Measurements from ENCODE around the gene COBL. TPM values are rescaled to one million over a fixed set of nuclear protein-coding genes. Genes with fewer than 3 reads are reported as not detected.

Gene COBL
- total RNA-seq, 1 experiment from 2014 or later, result not detected

GRCh38 chr7:51306761-51307160 lies 9.8 kb downstream of the COBL start:
- H3K79me2 ChIP-seq (ENCODE audit: low read length), result no peaks in the 10 kb centered on the region

GRCh38 chr7:51304729-51305128 lies 11.9 kb downstream of the COBL start:
- H3K4me2 ChIP-seq (ENCODE audit: low read depth, low read length, poor library complexity, severe bottlenecking), result no peak overlapping the region
- H3K27ac ChIP-seq (ENCODE audit: low read length), result no peak overlapping the region
- H3K4me3 ChIP-seq (ENCODE audit: low read length), result no peak overlapping the region
- no peaks in the 10 kb centered on the region for H4K20me1 ChIP-seq (ENCODE audit: insufficient read depth, low read depth, low read length)
- no peaks in the 10 kb centered on the region for H3K36me3 ChIP-seq (ENCODE audit: insufficient read depth, low read length)
- H3K4me1 ChIP-seq (ENCODE audit: low read length), result no peaks in the 10 kb centered on the region
- H3K9ac ChIP-seq (ENCODE audit: low read length), result no peak overlapping the region
- H3K9me3 ChIP-seq (ENCODE audit: low read length), result no peaks in the 10 kb centered on the region
- H3K9me2 ChIP-seq (replicated peaks; ENCODE audit: insufficient read depth, low read length), result no peaks in the 10 kb centered on the region
- DNase-seq, result no peak
- H3K79me2 ChIP-seq (ENCODE audit: low read length), result no peaks in the 10 kb centered on the region
- H3K27me3 ChIP-seq (ENCODE audit: low read length), result no peaks in the 10 kb centered on the region
- H2AFZ ChIP-seq (ENCODE audit: low read length), result no peak overlapping the region

More at GRCh38 chr7:51306761-51307160, 9.8 kb downstream of the COBL start:
- H3K4me3 ChIP-seq (ENCODE audit: low read length), result no peak overlapping the region
- H3K9me2 ChIP-seq (replicated peaks; ENCODE audit: insufficient read depth, low read length), result no peaks in the 10 kb centered on the region
- H3K36me3 ChIP-seq (ENCODE audit: insufficient read depth, low read length), result no peaks in the 10 kb centered on the region
- no peak for DNase-seq
- H3K9me3 ChIP-seq (ENCODE audit: low read length), result no peaks in the 10 kb centered on the region
- H3K27me3 ChIP-seq (ENCODE audit: low read length), result no peaks in the 10 kb centered on the region
- H2AFZ ChIP-seq (ENCODE audit: low read length), result no peak overlapping the region
- H3K9ac ChIP-seq (ENCODE audit: low read length), result no peak overlapping the region
- H3K4me1 ChIP-seq (ENCODE audit: low read length), result no peaks in the 10 kb centered on the region
- no peak overlapping the region for H3K4me2 ChIP-seq (ENCODE audit: low read depth, low read length, poor library complexity, severe bottlenecking)
- H4K20me1 ChIP-seq (ENCODE audit: insufficient read depth, low read depth, low read length), result no peaks in the 10 kb centered on the region
- no peak overlapping the region for H3K27ac ChIP-seq (ENCODE audit: low read length)

DNA sequence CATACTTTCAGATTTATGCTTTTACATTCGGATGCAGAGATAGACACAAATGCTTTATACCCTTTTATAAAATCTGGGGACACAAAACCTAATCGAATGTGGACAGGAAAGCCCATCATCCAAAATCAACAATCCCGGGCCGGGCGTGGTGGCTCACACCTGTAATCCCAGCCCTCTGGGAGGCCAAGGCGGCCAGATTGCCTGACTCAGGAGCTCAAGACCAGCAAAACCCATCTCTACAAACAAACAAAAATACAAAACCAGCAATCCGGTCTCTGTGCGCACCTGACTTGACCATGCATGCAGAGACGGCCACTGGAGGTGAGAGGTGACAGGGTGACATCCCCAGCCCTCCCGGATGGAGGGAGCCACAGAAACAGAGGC lies 13.5 kb downstream of the COBL start:
- H3K4me2 ChIP-seq (ENCODE audit: low read depth, low read length, poor library complexity, severe bottlenecking), result no peak overlapping the region
- no peaks in the 10 kb centered on the region for H3K9me2 ChIP-seq (replicated peaks; ENCODE audit: insufficient read depth, low read length)
- no peaks in the 10 kb centered on the region for H3K9me3 ChIP-seq (ENCODE audit: low read length)
- no peak for DNase-seq
- H3K9ac ChIP-seq (ENCODE audit: low read length), result no peak overlapping the region
- no peak overlapping the region for H3K4me3 ChIP-seq (ENCODE audit: low read length)
- H3K27ac ChIP-seq (ENCODE audit: low read length), result no peak overlapping the region
- H4K20me1 ChIP-seq (ENCODE audit: insufficient read depth, low read depth, low read length), result no peaks in the 10 kb centered on the region
- H2AFZ ChIP-seq (ENCODE audit: low read length), result no peak overlapping the region
- H3K27me3 ChIP-seq (ENCODE audit: low read length), result no peaks in the 10 kb centered on the region
- no peaks in the 10 kb centered on the region for H3K36me3 ChIP-seq (ENCODE audit: insufficient read depth, low read length)
- H3K79me2 ChIP-seq (ENCODE audit: low read length), result no peaks in the 10 kb centered on the region
- no peaks in the 10 kb centered on the region for H3K4me1 ChIP-seq (ENCODE audit: low read length)

DNA sequence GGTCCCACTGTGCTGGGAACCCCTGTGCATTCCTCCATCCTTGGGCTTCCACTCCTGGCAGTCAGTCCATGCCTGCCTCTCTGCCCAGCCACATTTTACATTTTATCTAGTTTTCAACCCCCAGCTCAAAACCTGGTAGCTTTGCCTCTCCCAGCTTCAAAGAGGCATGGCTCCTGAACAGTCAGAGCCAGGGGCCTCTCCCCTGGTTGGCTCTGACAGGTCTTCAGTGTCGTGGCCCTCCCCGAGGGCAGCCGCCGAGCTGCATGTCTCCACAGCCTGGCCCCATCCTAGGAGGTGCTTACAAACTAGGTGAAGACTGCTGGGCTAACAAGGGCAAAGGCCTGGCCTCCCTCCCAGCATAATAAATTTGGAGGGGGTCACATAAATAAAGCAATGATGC lies 14.8 kb downstream of the COBL start:
- no peaks in the 10 kb centered on the region for H3K27me3 ChIP-seq (ENCODE audit: low read length)
- no peak for DNase-seq
- H3K36me3 ChIP-seq (ENCODE audit: insufficient read depth, low read length), result no peaks in the 10 kb centered on the region
- H3K27ac ChIP-seq (ENCODE audit: low read length), result no peak overlapping the region
- H3K4me2 ChIP-seq (ENCODE audit: low read depth, low read length, poor library complexity, severe bottlenecking), result no peak overlapping the region
- H3K9ac ChIP-seq (ENCODE audit: low read length), result no peak overlapping the region
- H3K9me3 ChIP-seq (ENCODE audit: low read length), result no peaks in the 10 kb centered on the region
- H3K4me1 ChIP-seq (ENCODE audit: low read length), result no peaks in the 10 kb centered on the region
- no peaks in the 10 kb centered on the region for H4K20me1 ChIP-seq (ENCODE audit: insufficient read depth, low read depth, low read length)
- no peaks in the 10 kb centered on the region for H3K79me2 ChIP-seq (ENCODE audit: low read length)
- H3K9me2 ChIP-seq (replicated peaks; ENCODE audit: insufficient read depth, low read length), result no peaks in the 10 kb centered on the region
- H3K4me3 ChIP-seq (ENCODE audit: low read length), result no peak overlapping the region
- no peak overlapping the region for H2AFZ ChIP-seq (ENCODE audit: low read length)

GRCh38 chr7:51300762-51301674 lies 15.6 kb downstream of the COBL start:
- Histone ChIP-seq H3K9me2 (replicated peaks; ENCODE audit: insufficient read depth, low read length) (no peaks in the 10 kb centered on the region), H3K27me3 (ENCODE audit: low read length) (no peaks in the 10 kb centered on the region), H3K4me1 (ENCODE audit: low read length) (no peaks in the 10 kb centered on the region), H3K9me3 (ENCODE audit: low read length) (no peaks in the 10 kb centered on the region), H4K20me1 (ENCODE audit: insufficient read depth, low read depth, low read length) (no peaks in the 10 kb centered on the region), H3K9ac (ENCODE audit: low read length) (no peak overlapping the region), H2AFZ (ENCODE audit: low read length) (no peak overlapping the region), H3K36me3 (ENCODE audit: insufficient read depth, low read length) (no peaks in the 10 kb centered on the region), H3K4me3 (ENCODE audit: low read length) (no peak overlapping the region), H3K79me2 (ENCODE audit: low read length) (no peaks in the 10 kb centered on the region), H3K4me2 (ENCODE audit: low read depth, low read length, poor library complexity, severe bottlenecking) (no peak overlapping the region), H3K27ac (ENCODE audit: low read length) (no peak overlapping the region)
- no peak for DNase-seq

DNA sequence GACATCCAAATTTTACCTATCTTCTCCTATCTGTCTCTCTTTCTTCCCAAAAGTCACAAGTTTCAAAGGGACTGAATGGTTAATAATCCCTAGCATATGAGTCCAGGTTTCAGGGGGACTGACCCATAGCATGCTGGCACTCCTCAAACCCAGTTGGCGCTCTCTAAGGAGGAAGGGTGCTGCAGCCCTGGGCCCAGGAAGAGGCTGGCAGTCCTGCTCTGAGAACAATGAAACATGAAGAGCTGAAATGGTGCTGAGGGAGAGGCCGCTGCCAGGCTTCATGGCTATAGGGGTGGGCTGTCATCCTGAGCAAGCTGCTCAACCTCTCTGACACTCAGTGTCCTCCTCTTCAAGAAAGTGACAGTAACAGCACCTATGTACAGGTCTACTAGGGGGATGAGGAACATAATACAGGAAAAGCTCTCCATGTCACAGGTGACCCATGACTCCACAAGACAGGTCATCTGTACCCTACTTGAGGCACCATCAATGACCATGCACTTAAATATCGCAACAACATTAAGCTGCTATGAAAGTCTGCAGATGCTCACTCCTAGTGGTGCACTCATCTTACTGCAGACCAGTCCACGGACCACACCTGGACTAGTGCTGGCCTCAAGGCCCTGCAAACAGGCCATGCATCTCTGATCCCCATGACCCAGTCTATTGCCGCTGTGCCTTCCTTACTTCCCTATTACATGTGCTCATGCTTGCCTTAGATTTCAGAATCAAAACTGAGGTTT lies 17.0 kb downstream of the COBL start:
- Histone ChIP-seq H3K27me3 (ENCODE audit: low read length) (no peaks in the 10 kb centered on the region), H3K9me2 (replicated peaks; ENCODE audit: insufficient read depth, low read length) (no peaks in the 10 kb centered on the region), H3K27ac (ENCODE audit: low read length) (no peak overlapping the region), H3K4me3 (ENCODE audit: low read length) (no peak overlapping the region), H3K79me2 (ENCODE audit: low read length) (no peaks in the 10 kb centered on the region), H3K9me3 (ENCODE audit: low read length) (no peaks in the 10 kb centered on the region), H3K4me2 (ENCODE audit: low read depth, low read length, poor library complexity, severe bottlenecking) (no peak overlapping the region), H3K36me3 (ENCODE audit: insufficient read depth, low read length) (no peaks in the 10 kb centered on the region), H3K9ac (ENCODE audit: low read length) (no peak overlapping the region), H2AFZ (ENCODE audit: low read length) (no peak overlapping the region), H3K4me1 (ENCODE audit: low read length) (no peaks in the 10 kb centered on the region), H4K20me1 (ENCODE audit: insufficient read depth, low read depth, low read length) (no peaks in the 10 kb centered on the region)
- DNase-seq, result no peak

GRCh38 chr7:51298912-51299311 lies 17.7 kb downstream of the COBL start:
- no peak overlapping the region for H3K4me3 ChIP-seq (ENCODE audit: low read length)
- no peaks in the 10 kb centered on the region for H3K9me3 ChIP-seq (ENCODE audit: low read length)
- H3K79me2 ChIP-seq (ENCODE audit: low read length), result no peaks in the 10 kb centered on the region
- no peak overlapping the region for H3K27ac ChIP-seq (ENCODE audit: low read length)
- DNase-seq, result no peak
- H3K36me3 ChIP-seq (ENCODE audit: insufficient read depth, low read length), result no peaks in the 10 kb centered on the region
- H3K9me2 ChIP-seq (replicated peaks; ENCODE audit: insufficient read depth, low read length), result no peaks in the 10 kb centered on the region
- H3K4me2 ChIP-seq (ENCODE audit: low read depth, low read length, poor library complexity, severe bottlenecking), result no peak overlapping the region
- no peaks in the 10 kb centered on the region for H4K20me1 ChIP-seq (ENCODE audit: insufficient read depth, low read depth, low read length)
- no peak overlapping the region for H3K9ac ChIP-seq (ENCODE audit: low read length)
- H3K27me3 ChIP-seq (ENCODE audit: low read length), result no peaks in the 10 kb centered on the region
- H2AFZ ChIP-seq (ENCODE audit: low read length), result no peak overlapping the region
- H3K4me1 ChIP-seq (ENCODE audit: low read length), result no peaks in the 10 kb centered on the region

DNA sequence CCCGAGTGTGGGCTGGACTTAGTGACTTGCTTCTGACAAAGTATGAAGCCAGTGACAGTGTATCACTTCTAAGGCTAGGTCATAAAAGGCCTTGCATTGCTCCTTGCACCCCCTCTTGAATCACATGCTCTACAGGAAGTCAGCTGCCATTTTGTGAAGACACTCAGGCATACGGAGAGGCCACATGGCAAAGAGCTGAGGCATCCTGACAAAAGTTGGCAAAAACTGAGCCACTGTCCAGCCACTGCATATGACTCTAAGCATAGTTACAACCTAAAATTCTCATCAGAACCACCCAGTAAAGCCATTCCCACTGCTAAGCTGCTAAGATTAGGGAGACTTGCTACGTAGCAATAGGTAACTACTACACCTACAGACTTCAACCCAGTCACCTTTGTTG lies 18.6 kb downstream of the COBL start:
- no peak for DNase-seq
- H3K27ac ChIP-seq (ENCODE audit: low read length), result no peak overlapping the region
- no peaks in the 10 kb centered on the region for H3K27me3 ChIP-seq (ENCODE audit: low read length)
- H3K79me2 ChIP-seq (ENCODE audit: low read length), result no peaks in the 10 kb centered on the region
- H3K4me1 ChIP-seq (ENCODE audit: low read length), result no peaks in the 10 kb centered on the region
- no peaks in the 10 kb centered on the region for H3K36me3 ChIP-seq (ENCODE audit: insufficient read depth, low read length)
- H3K4me2 ChIP-seq (ENCODE audit: low read depth, low read length, poor library complexity, severe bottlenecking), result no peak overlapping the region
- no peaks in the 10 kb centered on the region for H3K9me2 ChIP-seq (replicated peaks; ENCODE audit: insufficient read depth, low read length)
- H4K20me1 ChIP-seq (ENCODE audit: insufficient read depth, low read depth, low read length), result no peaks in the 10 kb centered on the region
- H3K9ac ChIP-seq (ENCODE audit: low read length), result no peak overlapping the region
- no peak overlapping the region for H3K4me3 ChIP-seq (ENCODE audit: low read length)
- H3K9me3 ChIP-seq (ENCODE audit: low read length), result no peaks in the 10 kb centered on the region
- no peak overlapping the region for H2AFZ ChIP-seq (ENCODE audit: low read length)

Data from Karpas-422 (cell line).